ENCODE measurements around the gene RHBDD1.

GRCh38 chr2:226890286-226890685 lies 54.4 kb downstream of the RHBDD1 start:
- TF ChIP-seq, protein P1, sequence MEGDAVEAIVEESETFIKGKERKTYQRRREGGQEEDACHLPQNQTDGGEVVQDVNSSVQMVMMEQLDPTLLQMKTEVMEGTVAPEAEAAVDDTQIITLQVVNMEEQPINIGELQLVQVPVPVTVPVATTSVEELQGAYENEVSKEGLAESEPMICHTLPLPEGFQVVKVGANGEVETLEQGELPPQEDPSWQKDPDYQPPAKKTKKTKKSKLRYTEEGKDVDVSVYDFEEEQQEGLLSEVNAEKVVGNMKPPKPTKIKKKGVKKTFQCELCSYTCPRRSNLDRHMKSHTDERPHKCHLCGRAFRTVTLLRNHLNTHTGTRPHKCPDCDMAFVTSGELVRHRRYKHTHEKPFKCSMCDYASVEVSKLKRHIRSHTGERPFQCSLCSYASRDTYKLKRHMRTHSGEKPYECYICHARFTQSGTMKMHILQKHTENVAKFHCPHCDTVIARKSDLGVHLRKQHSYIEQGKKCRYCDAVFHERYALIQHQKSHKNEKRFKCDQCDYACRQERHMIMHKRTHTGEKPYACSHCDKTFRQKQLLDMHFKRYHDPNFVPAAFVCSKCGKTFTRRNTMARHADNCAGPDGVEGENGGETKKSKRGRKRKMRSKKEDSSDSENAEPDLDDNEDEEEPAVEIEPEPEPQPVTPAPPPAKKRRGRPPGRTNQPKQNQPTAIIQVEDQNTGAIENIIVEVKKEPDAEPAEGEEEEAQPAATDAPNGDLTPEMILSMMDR (IDR thresholded peaks at IDR 0.05): no peak
- TF ChIP-seq POLR2A (IDR thresholded peaks at IDR 0.05) (no peak), POLR2AphosphoS5 (IDR thresholded peaks at IDR 0.05) (no peak)

Data from breast epithelium (tissue), 3 donors.